GM23338 (cell line): ENCODE data around the gene NR0B2. TPM values are rescaled to one million over a fixed set of nuclear protein-coding genes. Genes with fewer than 3 reads are reported as not detected.

Experiments
- ATAC-seq: fragments of 200-7000 bp; cut with Tn5 transposase; 3 replicates; pipeline ENCODE4 v1.9.1; 2020
- DNase-seq: peaks from one replicate; pipeline ENCODE4 v3.0.0-alpha.2; 2015; ENCODE audit warnings: low spot score
- H2AFZ ChIP-seq: fragments of 200-600 bp; sonication (generic); 2 replicates; pipeline ENCODE4 v1.8.0; 2016; ENCODE audit warnings: antibody characterized with exemption, mild to moderate bottlenecking, moderate library complexity
- H3F3A ChIP-seq: fragments of 200-600 bp; sonication (generic); replicated peaks from 2 replicates; pipeline ENCODE4 v1.8.0; 2017; ENCODE audit warnings: antibody characterized with exemption, mixed run types, low read depth
- H3K27ac ChIP-seq: fragments of 200-600 bp; sonication (generic); 2 replicates; pipeline ENCODE4 v1.6.1; 2016; ENCODE audit warnings: low read depth
- H3K27me3 ChIP-seq: fragments of 200-600 bp; sonication (generic); 2 replicates; pipeline ENCODE4 v1.8.0; 2016; ENCODE audit warnings: mild to moderate bottlenecking, mixed run types, moderate library complexity; ENCODE audit not compliant: insufficient read depth
- H3K36me3 ChIP-seq: fragments of 200-600 bp; sonication (generic); 2 replicates; pipeline ENCODE4 v1.8.0; 2016; ENCODE audit warnings: mild to moderate bottlenecking; ENCODE audit not compliant: insufficient read depth
- H3K4me1 ChIP-seq: fragments of 200-600 bp; sonication (generic); 2 replicates; pipeline ENCODE4 v1.8.0; 2016; ENCODE audit warnings: mild to moderate bottlenecking, moderate library complexity; ENCODE audit not compliant: insufficient read depth
- H3K4me2 ChIP-seq: fragments of 200-600 bp; sonication (generic); 2 replicates; pipeline ENCODE4 v1.7.1; 2017; ENCODE audit warnings: mixed run types
- H3K4me3 ChIP-seq: fragments of 200-600 bp; sonication (generic); 2 replicates; pipeline ENCODE4 v1.6.1; 2016; ENCODE audit warnings: mixed run types
- H3K79me2 ChIP-seq: fragments of 200-600 bp; sonication (generic); replicated peaks from 2 replicates; pipeline ENCODE4 v1.8.0; 2017; ENCODE audit warnings: mild to moderate bottlenecking; ENCODE audit not compliant: insufficient read depth
- H3K9me2 ChIP-seq: fragments of 200-600 bp; sonication (generic); 2 replicates; pipeline ENCODE4 v1.8.0; 2017; ENCODE audit not compliant: insufficient read depth
- H4K20me1 ChIP-seq: fragments of 200-600 bp; sonication (generic); replicated peaks from 2 replicates; pipeline ENCODE4 v1.8.0; 2017; ENCODE audit warnings: mild to moderate bottlenecking; ENCODE audit not compliant: insufficient read depth
- H3K27ac Mint-ChIP-seq: 2 replicates; pipeline ENCODE4 v1.8.0; 2020; ENCODE audit warnings: inconsistent platforms, mild to moderate bottlenecking, moderate library complexity, mixed read lengths
- H3K27me3 Mint-ChIP-seq: 3 replicates; pipeline ENCODE4 v1.8.0; 2022; ENCODE audit warnings: low read depth, mild to moderate bottlenecking, moderate library complexity, mixed read lengths, inconsistent platforms; ENCODE audit not compliant: insufficient read depth, poor library complexity
- H3K36me3 Mint-ChIP-seq: 3 replicates; pipeline ENCODE4 v1.8.0; 2021; ENCODE audit warnings: low read depth, mild to moderate bottlenecking, inconsistent platforms, moderate library complexity, mixed read lengths
- H3K4me1 Mint-ChIP-seq: 3 replicates; pipeline ENCODE4 v1.8.0; 2020; ENCODE audit warnings: mild to moderate bottlenecking, inconsistent platforms, mixed read lengths
- H3K4me3 Mint-ChIP-seq: 3 replicates; pipeline ENCODE4 v1.8.0; 2021; ENCODE audit warnings: moderate library complexity, mild to moderate bottlenecking, inconsistent platforms, mixed read lengths
- H3K9me3 Mint-ChIP-seq: 3 replicates; pipeline ENCODE4 v1.8.0; 2020; ENCODE audit warnings: moderate library complexity, mild to moderate bottlenecking, inconsistent platforms, mixed read lengths
- CREB1 ChIP-seq: fragments of 250-450 bp; sonication (Bioruptor Pico); IDR thresholded peaks from 2 replicates; pipeline ENCODE4 v1.5.0; 2020; ENCODE audit warnings: low read depth, mild to moderate bottlenecking, moderate library complexity
- CTCF ChIP-seq, 2 experiments: fragments of 200-600 bp in 1 of 2; sonication (generic) in 1 of 2; conservative IDR thresholded peaks; 2 replicates each; pipeline versions ENCODE4 v1.5.1 to v1.6.1; 2016 to 2017; ENCODE audit warnings: antibody characterized with exemption in 2 of 2, low read depth in 2 of 2, mild to moderate bottlenecking in 2 of 2, moderate library complexity in 1 of 2
- EZH2 ChIP-seq: fragments of 200-600 bp; sonication (generic); IDR thresholded peaks from one replicate; pipeline ENCODE4 v1.8.0; 2017; ENCODE audit warnings: antibody characterized with exemption, mild to moderate bottlenecking, low read depth; ENCODE audit not compliant: unreplicated experiment
- EZH2phosphoT487 ChIP-seq: fragments of 200-600 bp; sonication (generic); IDR thresholded peaks from one replicate; pipeline ENCODE4 v1.8.1; 2018; ENCODE audit warnings: antibody characterized with exemption; ENCODE audit not compliant: unreplicated experiment
- JUNB ChIP-seq: IDR thresholded peaks from one replicate; pipeline ENCODE4 v1.6.1; 2016; ENCODE audit warnings: antibody characterized with exemption; ENCODE audit not compliant: unreplicated experiment
- POLR2AphosphoS5 ChIP-seq: IDR thresholded peaks from 2 replicates; pipeline ENCODE4 v1.6.1; 2016; ENCODE audit warnings: antibody characterized with exemption, low read depth
- ZNF114 ChIP-seq: fragments of 250-450 bp; sonication (Bioruptor Pico); IDR thresholded peaks from 2 replicates; pipeline ENCODE4 v1.5.0; 2020; ENCODE audit warnings: mild to moderate bottlenecking, moderate library complexity
- ZNF331 ChIP-seq: fragments of 250-450 bp; sonication (Bioruptor Pico); IDR thresholded peaks from 2 replicates; pipeline ENCODE4 v1.5.0; 2020; ENCODE audit warnings: low read depth, mild to moderate bottlenecking, moderate library complexity
- polyA plus RNA-seq: library from polyadenylated mRNA; unstranded; fragments of >200 nt; fragmentation: Nextera tagmentation; extraction: Ambion mirVana; gene quantifications from 2 replicates; pipeline ENCODE4 v1.2.1, GENCODE V29; 2016
- total RNA-seq: library from RNA; depleted of rRNA; stranded (reverse); fragments of >200 nt; shearing (Covaris generic); gene quantifications from 2 replicates; pipeline ENCODE4 v1.2.3, GENCODE V29; 2014
- TF ChIP-seq, protein P1 (sequence below): IDR thresholded peaks from 2 replicates; pipeline ENCODE4 v1.6.1; 2016; ENCODE audit warnings: antibody characterized with exemption
- TF ChIP-seq, protein P2 (sequence below): IDR thresholded peaks from one replicate; pipeline ENCODE4 v1.6.1; 2018; ENCODE audit warnings: antibody characterized with exemption; ENCODE audit not compliant: unreplicated experiment

Gene NR0B2
- total and polyA plus RNA-seq, 2 experiments from 2014 or later, result 0.18 TPM; not detected in 1

- Histone ChIP-seq H3K9me2 (no peaks in the 10 kb centered on the region), H3K27ac (no peak overlapping the region), H3F3A (peaks cover 15% of the 10 kb centered on the region; the same call in 1 of the 2 replicates), H3K27me3 (no peaks in the 10 kb centered on the region), H3K79me2 (peaks cover 17% of the 10 kb centered on the region), H4K20me1 (peaks cover 3% of the 10 kb centered on the region), H3K36me3 (peaks cover 32% of the 10 kb centered on the region), H3K4me2 (no peak overlapping the region), H3K4me1 (0 out of 2 replicates have a peak, but pooled peaks cover 7% of the 10 kb centered on the region), H3K4me3 (no peak overlapping the region), H2AFZ (no peak overlapping the region)
- Mint-ChIP-seq H3K27me3 (peaks cover 3% of the 10 kb centered on the region), H3K27ac (no peak overlapping the region), H3K36me3 (peaks cover 72% of the 10 kb centered on the region), H3K4me3 (no peak overlapping the region), H3K9me3 (no peaks in the 10 kb centered on the region), H3K4me1 (0 out of 3 replicates have a peak, but pooled peaks cover 3% of the 10 kb centered on the region)
- no peak for DNase-seq
- TF ChIP-seq ZNF114 (CRISPR knock-in tag) (no peak), CREB1 (no peak)
- ATAC-seq, result no peak
These were observed 27.5 kb upstream of the NR0B2 start for GRCh38 chr1:26941311-26941710.

DNA sequence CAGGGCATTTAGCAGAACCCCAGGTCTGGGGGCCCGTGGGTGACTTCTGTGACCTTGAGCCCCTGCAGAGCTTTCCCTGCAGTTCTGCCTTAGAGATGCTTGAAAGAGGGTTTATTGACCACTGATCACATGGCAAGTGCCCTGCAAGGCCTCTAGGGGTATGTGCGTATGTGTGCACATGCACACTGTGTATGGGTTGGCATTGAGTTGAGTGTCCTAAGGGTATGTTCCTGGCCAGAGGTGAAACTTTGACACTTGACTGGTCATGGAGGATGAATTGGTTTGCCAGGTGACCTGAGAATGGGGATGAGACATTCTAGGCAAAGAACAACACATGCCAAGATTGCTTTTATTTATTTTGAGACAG is 24.9 kb upstream of the NR0B2 start:
- Mint-ChIP-seq H3K4me3 (no peak overlapping the region), H3K36me3 (peaks cover 63% of the 10 kb centered on the region), H3K4me1 (0 out of 3 replicates have a peak, but pooled peaks cover 3% of the 10 kb centered on the region), H3K9me3 (no peaks in the 10 kb centered on the region), H3K27me3 (peaks cover 3% of the 10 kb centered on the region), H3K27ac (peak overlapping the region; percentile 79)
- Histone ChIP-seq H2AFZ (no peak overlapping the region), H3K27ac (no peak overlapping the region), H3K4me2 (no peak overlapping the region), H4K20me1 (peaks cover 17% of the 10 kb centered on the region), H3K9me2 (no peaks in the 10 kb centered on the region), H3K36me3 (peaks cover 29% of the 10 kb centered on the region), H3K4me3 (no peak overlapping the region), H3K27me3 (no peaks in the 10 kb centered on the region), H3F3A (peaks cover 12% of the 10 kb centered on the region; the same call in 1 of the 2 replicates), H3K79me2 (peaks cover 35% of the 10 kb centered on the region), H3K4me1 (0 out of 2 replicates have a peak, but pooled peaks cover 7% of the 10 kb centered on the region)
- DNase-seq, result no peak
- no peak for ATAC-seq
- no peak for TF ChIP-seq CTCF (conservative IDR thresholded peaks at IDR 0.05; ENCODE audit: low read depth in 2 of 2)
- TF ChIP-seq POLR2AphosphoS5, result no peak
- TF ChIP-seq, protein P1, sequence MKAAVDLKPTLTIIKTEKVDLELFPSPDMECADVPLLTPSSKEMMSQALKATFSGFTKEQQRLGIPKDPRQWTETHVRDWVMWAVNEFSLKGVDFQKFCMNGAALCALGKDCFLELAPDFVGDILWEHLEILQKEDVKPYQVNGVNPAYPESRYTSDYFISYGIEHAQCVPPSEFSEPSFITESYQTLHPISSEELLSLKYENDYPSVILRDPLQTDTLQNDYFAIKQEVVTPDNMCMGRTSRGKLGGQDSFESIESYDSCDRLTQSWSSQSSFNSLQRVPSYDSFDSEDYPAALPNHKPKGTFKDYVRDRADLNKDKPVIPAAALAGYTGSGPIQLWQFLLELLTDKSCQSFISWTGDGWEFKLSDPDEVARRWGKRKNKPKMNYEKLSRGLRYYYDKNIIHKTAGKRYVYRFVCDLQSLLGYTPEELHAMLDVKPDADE, result no peak
- TF ChIP-seq EZH2, result no peak
- TF ChIP-seq, protein P2, sequence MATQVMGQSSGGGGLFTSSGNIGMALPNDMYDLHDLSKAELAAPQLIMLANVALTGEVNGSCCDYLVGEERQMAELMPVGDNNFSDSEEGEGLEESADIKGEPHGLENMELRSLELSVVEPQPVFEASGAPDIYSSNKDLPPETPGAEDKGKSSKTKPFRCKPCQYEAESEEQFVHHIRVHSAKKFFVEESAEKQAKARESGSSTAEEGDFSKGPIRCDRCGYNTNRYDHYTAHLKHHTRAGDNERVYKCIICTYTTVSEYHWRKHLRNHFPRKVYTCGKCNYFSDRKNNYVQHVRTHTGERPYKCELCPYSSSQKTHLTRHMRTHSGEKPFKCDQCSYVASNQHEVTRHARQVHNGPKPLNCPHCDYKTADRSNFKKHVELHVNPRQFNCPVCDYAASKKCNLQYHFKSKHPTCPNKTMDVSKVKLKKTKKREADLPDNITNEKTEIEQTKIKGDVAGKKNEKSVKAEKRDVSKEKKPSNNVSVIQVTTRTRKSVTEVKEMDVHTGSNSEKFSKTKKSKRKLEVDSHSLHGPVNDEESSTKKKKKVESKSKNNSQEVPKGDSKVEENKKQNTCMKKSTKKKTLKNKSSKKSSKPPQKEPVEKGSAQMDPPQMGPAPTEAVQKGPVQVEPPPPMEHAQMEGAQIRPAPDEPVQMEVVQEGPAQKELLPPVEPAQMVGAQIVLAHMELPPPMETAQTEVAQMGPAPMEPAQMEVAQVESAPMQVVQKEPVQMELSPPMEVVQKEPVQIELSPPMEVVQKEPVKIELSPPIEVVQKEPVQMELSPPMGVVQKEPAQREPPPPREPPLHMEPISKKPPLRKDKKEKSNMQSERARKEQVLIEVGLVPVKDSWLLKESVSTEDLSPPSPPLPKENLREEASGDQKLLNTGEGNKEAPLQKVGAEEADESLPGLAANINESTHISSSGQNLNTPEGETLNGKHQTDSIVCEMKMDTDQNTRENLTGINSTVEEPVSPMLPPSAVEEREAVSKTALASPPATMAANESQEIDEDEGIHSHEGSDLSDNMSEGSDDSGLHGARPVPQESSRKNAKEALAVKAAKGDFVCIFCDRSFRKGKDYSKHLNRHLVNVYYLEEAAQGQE, result no peak
- no peak for TF ChIP-seq ZNF331
- TF ChIP-seq EZH2phosphoT487, result no peak
- TF ChIP-seq JUNB, result no peak
